ENCODE results near the gene UROS.

GRCh38 chr10:125783957-125784356, 39.1 kb downstream of the UROS start:
- TF ChIP-seq POLR2A (IDR thresholded peaks at IDR 0.05), result no peak
- TF ChIP-seq CTCF (IDR thresholded peaks at IDR 0.05), result no peak
- no peak for TF ChIP-seq EP300 (IDR thresholded peaks at IDR 0.05)
- TF ChIP-seq POLR2AphosphoS5 (IDR thresholded peaks at IDR 0.05), result no peak
